CD14-positive monocyte (primary cell): Measurements from ENCODE around the gene ABAT. TPM values are rescaled to one million over a fixed set of nuclear protein-coding genes. Genes with fewer than 3 reads are reported as not detected.
A peak's percentile ranks its signal among the peaks of the same experiment; 100 is the strongest.
"Not testable (repeated sequence)": the region's sequence is repeated elsewhere in the genome, so short reads cannot be mapped to it uniquely, and the experiment has no call there.

Experiments
- DNase-seq, 3 donors: peaks; one replicate each; pipeline ENCODE4 v3.0.0-alpha.2; 2011 to 2022
- H2AFZ ChIP-seq: 2 replicates; pipeline ENCODE4 v1.6.0; 2012; ENCODE audit warnings: mild to moderate bottlenecking, low read depth, low read length, inconsistent platforms; ENCODE audit not compliant: insufficient read depth, poor library complexity, severe bottlenecking
- H3K27ac ChIP-seq, 2 donors: 1 replicate in 1 of 2; 2 replicates in 1 of 2; pipeline ENCODE4 v1.5.1; 2012 to 2013; ENCODE audit warnings: low read length in 2 of 2, control low read depth in 1 of 2, inconsistent platforms in 1 of 2, low read depth in 1 of 2, mild to moderate bottlenecking in 1 of 2
- H3K27me3 ChIP-seq, 2 donors: one replicate each; pipeline versions ENCODE4 v1.6.0 to v1.6.1; 2011 to 2013; ENCODE audit warnings: low read length in 2 of 2; ENCODE audit not compliant: control insufficient read depth in 2 of 2, insufficient read depth in 2 of 2
- H3K36me3 ChIP-seq, 2 donors: replicated peaks in 1 of 2; 1 replicate in 1 of 2; 2 replicates in 1 of 2; pipeline versions ENCODE4 v1.5.1 to v1.6.1; 2012 to 2013; ENCODE audit warnings: low read length in 2 of 2, control low read depth in 1 of 2, inconsistent platforms in 1 of 2, mild to moderate bottlenecking in 1 of 2; ENCODE audit not compliant: insufficient read depth in 2 of 2, control insufficient read depth in 1 of 2
- H3K4me1 ChIP-seq, 2 donors: 1 replicate in 1 of 2; 2 replicates in 1 of 2; pipeline versions ENCODE4 v1.5.1 to v1.6.1; 2012 to 2013; ENCODE audit warnings: low read length in 2 of 2, control low read depth in 1 of 2, inconsistent platforms in 1 of 2, mild to moderate bottlenecking in 1 of 2, moderate library complexity in 1 of 2; ENCODE audit not compliant: insufficient read depth in 2 of 2, control insufficient read depth in 1 of 2
- H3K4me2 ChIP-seq: replicated peaks from 2 replicates; pipeline ENCODE3; 2012; ENCODE audit warnings: low read length, moderate library complexity, mild to moderate bottlenecking; ENCODE audit not compliant: poor library complexity, severe bottlenecking; ENCODE audit errors: extremely low read depth
- H3K4me3 ChIP-seq, 3 experiments: fragments of 200-600 bp in 1 of 3; sonication (generic) in 1 of 3; replicated peaks in 1 of 3; 1 replicate in 2 of 3; 2 replicates in 1 of 3; pipeline ENCODE4 v1.5.1; 2011 to 2013; ENCODE audit warnings: low read length in 3 of 3, mild to moderate bottlenecking in 3 of 3, control low read depth in 2 of 3, low read depth in 2 of 3, inconsistent platforms in 1 of 3, moderate library complexity in 1 of 3
- H3K79me2 ChIP-seq: 2 replicates; pipeline ENCODE4 v1.6.0; 2012; ENCODE audit warnings: mild to moderate bottlenecking, control low read depth, inconsistent platforms, low read length, moderate library complexity; ENCODE audit not compliant: insufficient read depth
- H3K9ac ChIP-seq: 2 replicates; pipeline ENCODE4 v1.6.0; 2017; ENCODE audit warnings: low read length, mild to moderate bottlenecking; ENCODE audit not compliant: insufficient read depth, poor library complexity, severe bottlenecking
- H3K9me3 ChIP-seq, 2 donors: replicated peaks in 1 of 2; 1 replicate in 1 of 2; 2 replicates in 1 of 2; pipeline versions ENCODE4 v1.5.1 to v1.6.1; 2012 to 2013; ENCODE audit warnings: low read length in 2 of 2, control low read depth in 1 of 2; ENCODE audit not compliant: control insufficient read depth in 1 of 2, insufficient read depth in 1 of 2
- H4K20me1 ChIP-seq: 2 replicates; pipeline ENCODE4 v1.6.0; 2012; ENCODE audit warnings: mild to moderate bottlenecking, low read length, control low read depth, moderate library complexity; ENCODE audit not compliant: insufficient read depth
- H3K27ac Mint-ChIP-seq, 7 donors: one replicate each; pipeline ENCODE4 v1.8.0; 2020; ENCODE audit warnings: mild to moderate bottlenecking in 7 of 7, mixed read lengths in 7 of 7, moderate library complexity in 6 of 7, inconsistent platforms in 2 of 7
- H3K27me3 Mint-ChIP-seq, 3 donors: one replicate each; pipeline ENCODE4 v1.8.0; 2021 to 2022; ENCODE audit warnings: low read depth in 3 of 3, mild to moderate bottlenecking in 3 of 3, mixed read lengths in 3 of 3, moderate library complexity in 3 of 3, inconsistent platforms in 1 of 3
- H3K36me3 Mint-ChIP-seq, 2 donors: one replicate each; pipeline ENCODE4 v1.8.0; 2020; ENCODE audit warnings: mixed read lengths in 2 of 2, inconsistent platforms in 1 of 2, mild to moderate bottlenecking in 1 of 2
- H3K4me1 Mint-ChIP-seq: one replicate; pipeline ENCODE4 v1.8.0; 2020; ENCODE audit warnings: mild to moderate bottlenecking, mixed read lengths
- H3K4me3 Mint-ChIP-seq, 2 donors: one replicate each; pipeline ENCODE4 v1.8.0; 2020; ENCODE audit warnings: mild to moderate bottlenecking in 2 of 2, mixed read lengths in 2 of 2, moderate library complexity in 1 of 2
- H3K9me3 Mint-ChIP-seq, 7 donors: one replicate each; pipeline ENCODE4 v1.8.0; 2020 to 2022; ENCODE audit warnings: mixed read lengths in 7 of 7, mild to moderate bottlenecking in 6 of 7, moderate library complexity in 6 of 7, inconsistent platforms in 2 of 7
- CTCF ChIP-seq: fragments of 200-600 bp; IDR thresholded peaks from one replicate; pipeline ENCODE4 v1.8.0; 2022; ENCODE audit warnings: antibody characterized with exemption, mild to moderate bottlenecking
- WGBS: methylation state at CpG from one replicate; pipeline ENCODE4 v1.1.5; 2013; ENCODE audit warnings: missing lambda C conversion rate; ENCODE audit not compliant: insufficient coverage; 5-methylcytosine and 5-hydroxymethylcytosine counted together
- intact Hi-C, 2 donors: fragments of 100-400 bp; cut with micrococcal nuclease; formaldehyde crosslinking; loops; one replicate each; pipeline versions ENCODE4 v1.15.0 to v1.15.1; 2023
- polyA plus RNA-seq, 3 donors: library from polyadenylated mRNA; depleted of rRNA in 1 of 3; unstranded in 2 of 3; stranded (reverse) in 1 of 3; fragments of 300-500 nt in 2 of 3; fragments of >200 nt in 1 of 3; fragmentation: Illumina TruSeq in 2 of 3; gene quantifications; 1 replicate in 2 of 3; 2 replicates in 1 of 3; pipeline ENCODE4 v1.2.3, GENCODE V29; 2012 to 2021

ABAT gene
- polyA plus RNA-seq, 3 donors, result 4.9 to 11.8 (median 8.7) TPM

- TF ChIP-seq CTCF, result no peak
- Histone ChIP-seq H3K9me3 (no peaks in the 10 kb centered on the region), H3K27ac (no peak overlapping the region), H3K9ac (no peak overlapping the region), H3K4me2 (no peak overlapping the region), H3K79me2 (no peaks in the 10 kb centered on the region), H2AFZ (no peak overlapping the region), H3K36me3 (peaks cover 5 to 14% of the 10 kb centered on the region in 2 donors), H3K4me1 (no peaks in the 10 kb centered on the region), H3K27me3 (no peaks in the 10 kb centered on the region), H3K4me3 (no peak overlapping the region), H4K20me1 (no peaks in the 10 kb centered on the region)
- intact Hi-C loops, result no loop called here
- H3K27ac Mint-ChIP-seq, result no peak overlapping the region
- no peak for DNase-seq
- H3K36me3 Mint-ChIP-seq, result peaks cover 21 to 33% of the 10 kb centered on the region in 2 donors
- H3K4me1 Mint-ChIP-seq, result peaks cover 2% of the 10 kb centered on the region
- peaks cover 0 to 7% (median 4%) of the 10 kb centered on the region in 3 donors for H3K27me3 Mint-ChIP-seq
- no peak overlapping the region for H3K4me3 Mint-ChIP-seq
- peaks cover 3 to 8% (median 5%) of the 10 kb centered on the region in 7 donors for H3K9me3 Mint-ChIP-seq
- WGBS, result 93% methylated on average over 5 of the region's 8 CpGs
Observed at GRCh38 chr16:8742068-8742467, 67.7 kb downstream of the ABAT start.

- H2AFZ ChIP-seq, H3K4me1 ChIP-seq, H3K9me3 ChIP-seq, H3K27me3 ChIP-seq, H3K9ac ChIP-seq, intact Hi-C loops, H4K20me1 ChIP-seq, H3K4me3 Mint-ChIP-seq, H3K4me2 ChIP-seq, H3K27me3 Mint-ChIP-seq, H3K4me1 Mint-ChIP-seq, H3K4me3 ChIP-seq, H3K79me2 ChIP-seq: not testable (repeated sequence)
- Histone ChIP-seq H3K36me3 (peaks cover 18 to 45% of the 10 kb centered on the region in 2 donors), H3K27ac (peak overlapping the region in 1 of 2 donors; percentile 50)
- DNase-seq, result peak; percentile 21 to 37 (median 33)
- Mint-ChIP-seq H3K36me3 (peaks cover 47 to 60% of the 10 kb centered on the region in 2 donors), H3K9me3 (peaks cover 6 to 21% (median 12%) of the 10 kb centered on the region in 7 donors), H3K27ac (peak overlapping the region; percentile 30 to 87 (median 71))
- WGBS, result no CpG with 5 or more reads among the region's 9 CpGs
Observed at GRCh38 chr16:8748944-8749343, 74.5 kb downstream of the ABAT start.
